Tibial nerve (tissue), 4 donors: Measurements from ENCODE around the gene AQP1.

Experiments
- EP300 ChIP-seq, 2 donors: sonication (generic); formaldehyde crosslinking; IDR thresholded peaks; one replicate each; pipeline ENCODE4 v1.6.1; 2017; ENCODE audit warnings: antibody characterized with exemption in 2 of 2, mild to moderate bottlenecking in 1 of 2
- POLR2A ChIP-seq, 2 donors: fragments of 450-650 bp; IDR thresholded peaks; one replicate each; pipeline ENCODE4 v1.6.1; 2017; ENCODE audit warnings: antibody characterized with exemption in 2 of 2, mild to moderate bottlenecking in 2 of 2, moderate library complexity in 2 of 2
- TF ChIP-seq, protein P1 (sequence below), 5 experiments: fragments of 200-600 bp in 3 of 5; fragments of 450-650 bp in 2 of 5; sonication (generic) in 3 of 5; IDR thresholded peaks; one replicate each; pipeline ENCODE4 v1.5.1; 2016 to 2019; ENCODE audit warnings: antibody characterized with exemption in 5 of 5, mild to moderate bottlenecking in 3 of 5, moderate library complexity in 2 of 5

DNA sequence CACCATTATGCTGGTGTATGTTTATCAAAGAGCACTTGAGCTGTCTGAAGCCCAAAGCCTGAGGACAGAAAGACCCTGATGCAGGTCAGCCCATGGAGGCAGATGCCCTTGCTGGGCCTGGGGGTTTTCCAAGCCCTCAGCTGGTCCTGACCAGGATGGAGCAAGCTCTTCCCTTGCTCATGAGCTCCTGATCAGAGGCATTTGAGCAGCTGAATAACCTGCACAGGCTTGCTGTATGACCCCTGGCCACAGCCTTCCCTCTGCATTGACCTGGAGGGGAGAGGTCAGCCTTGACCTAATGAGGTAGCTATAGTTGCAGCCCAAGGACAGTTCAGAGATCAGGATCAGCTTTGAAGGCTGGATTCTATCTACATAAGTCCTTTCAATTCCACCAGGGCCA, 13.0 kb downstream of the AQP1 start:
- no peak for TF ChIP-seq EP300 (IDR thresholded peaks at IDR 0.05)
- TF ChIP-seq, protein P1, sequence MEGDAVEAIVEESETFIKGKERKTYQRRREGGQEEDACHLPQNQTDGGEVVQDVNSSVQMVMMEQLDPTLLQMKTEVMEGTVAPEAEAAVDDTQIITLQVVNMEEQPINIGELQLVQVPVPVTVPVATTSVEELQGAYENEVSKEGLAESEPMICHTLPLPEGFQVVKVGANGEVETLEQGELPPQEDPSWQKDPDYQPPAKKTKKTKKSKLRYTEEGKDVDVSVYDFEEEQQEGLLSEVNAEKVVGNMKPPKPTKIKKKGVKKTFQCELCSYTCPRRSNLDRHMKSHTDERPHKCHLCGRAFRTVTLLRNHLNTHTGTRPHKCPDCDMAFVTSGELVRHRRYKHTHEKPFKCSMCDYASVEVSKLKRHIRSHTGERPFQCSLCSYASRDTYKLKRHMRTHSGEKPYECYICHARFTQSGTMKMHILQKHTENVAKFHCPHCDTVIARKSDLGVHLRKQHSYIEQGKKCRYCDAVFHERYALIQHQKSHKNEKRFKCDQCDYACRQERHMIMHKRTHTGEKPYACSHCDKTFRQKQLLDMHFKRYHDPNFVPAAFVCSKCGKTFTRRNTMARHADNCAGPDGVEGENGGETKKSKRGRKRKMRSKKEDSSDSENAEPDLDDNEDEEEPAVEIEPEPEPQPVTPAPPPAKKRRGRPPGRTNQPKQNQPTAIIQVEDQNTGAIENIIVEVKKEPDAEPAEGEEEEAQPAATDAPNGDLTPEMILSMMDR (IDR thresholded peaks at IDR 0.05): no peak
- no peak for TF ChIP-seq POLR2A (IDR thresholded peaks at IDR 0.05)
